VCaP (cell line): ENCODE results near the gene BRINP3.

Experiments used
- H3K27ac ChIP-seq: fragments of 450-650 bp; 2 replicates; pipeline ENCODE4 v1.5.1; 2017
- CTCF ChIP-seq: fragments of 450-650 bp; conservative IDR thresholded peaks from 2 replicates; pipeline ENCODE4 v1.5.1; 2017; ENCODE audit warnings: mild to moderate bottlenecking, moderate library complexity

BRINP3 gene

GRCh38 chr1:190252046-190252445 lies 225.6 kb downstream of the BRINP3 start:
- no peak overlapping the region for H3K27ac ChIP-seq
- TF ChIP-seq CTCF, result no peak

GRCh38 chr1:190250368-190250767 lies 227.3 kb downstream of the BRINP3 start:
- no peak for TF ChIP-seq CTCF
- no peak overlapping the region for H3K27ac ChIP-seq

GRCh38 chr1:190244406-190244805 lies 233.3 kb downstream of the BRINP3 start:
- no peak for TF ChIP-seq CTCF
- no peak overlapping the region for H3K27ac ChIP-seq

- TF ChIP-seq CTCF, result no peak
- no peak overlapping the region for H3K27ac ChIP-seq
Observed at GRCh38 chr1:190243056-190243455, 234.6 kb downstream of the BRINP3 start.

GRCh38 chr1:190226006-190226405 lies 251.7 kb downstream of the BRINP3 start:
- H3K27ac ChIP-seq, result no peak overlapping the region

GRCh38 chr1:190212450-190212849 lies 265.2 kb downstream of the BRINP3 start:
- no peak for TF ChIP-seq CTCF
- no peak overlapping the region for H3K27ac ChIP-seq

More at GRCh38 chr1:190226006-190226405, 251.7 kb downstream of the BRINP3 start:
- no peak for TF ChIP-seq CTCF

- no peak for TF ChIP-seq CTCF
- H3K27ac ChIP-seq, result no peak overlapping the region
Observed at GRCh38 chr1:190207733-190208132, 269.9 kb downstream of the BRINP3 start.

- no peak for TF ChIP-seq CTCF
Observed at GRCh38 chr1:190205713-190206112, 272.0 kb downstream of the BRINP3 start.

More at GRCh38 chr1:190205713-190206112, 272.0 kb downstream of the BRINP3 start:
- no peak overlapping the region for H3K27ac ChIP-seq
